SK-N-MC (cell line): ENCODE data around the gene VWA1.

Source experiments
- EZH2 ChIP-seq: fragments of 200-600 bp; sonication (generic); IDR thresholded peaks from one replicate; pipeline ENCODE4 v1.6.1; 2017; ENCODE audit warnings: antibody characterized with exemption
- FOXP2 ChIP-seq: optimal IDR thresholded peaks from 2 replicates; pipeline ENCODE3; 2011; ENCODE audit warnings: mild to moderate bottlenecking, moderate library complexity; ENCODE audit not compliant: insufficient read depth; ENCODE audit errors: extremely low read length, control extremely low read depth
- POLR2AphosphoS5 ChIP-seq: IDR thresholded peaks from 2 replicates; pipeline ENCODE4 v1.6.1; 2012; ENCODE audit warnings: mild to moderate bottlenecking, low read depth, low read length, borderline replicate concordance

- TF ChIP-seq EZH2 (no peak), POLR2AphosphoS5 (no peak), FOXP2 (no peak)
Measured at GRCh38 chr1:1433804-1434130, 1.7 kb upstream of the VWA1 start.
